B cell (primary cell): ENCODE measurements around the gene ROM1. TPM values are rescaled to one million over a fixed set of nuclear protein-coding genes. Genes with fewer than 3 reads are reported as not detected.
A peak's percentile ranks its signal among the peaks of the same experiment; 100 is the strongest.

Experiments used
- ATAC-seq: fragments of 200-7000 bp; cut with Tn5 transposase; one replicate; pipeline ENCODE4 v1.10.0; 2021; ENCODE audit warnings: low read depth, mild to moderate bottlenecking, moderate number of reproducible peaks, moderate library complexity
- CTCF ChIA-PET: fragments of 350-600 bp; sonication (Branson Sonifier 250); formaldehyde crosslinking; loops from one replicate; lab custom pipeline; 2021; ENCODE audit warnings: antibody characterized with exemption, inconsistent platforms; lab: Charles Lee
- POLR2A ChIA-PET: fragments of 350-600 bp; sonication (Branson Sonifier 250); formaldehyde crosslinking; loops from one replicate; lab custom pipeline; 2021; ENCODE audit warnings: antibody characterized with exemption; lab: Charles Lee
- DNase-seq: peaks from one replicate; pipeline ENCODE4 v3.0.0; 2013
- H2AFZ ChIP-seq: 2 replicates; pipeline ENCODE4 v1.6.1; 2012; ENCODE audit warnings: mild to moderate bottlenecking, low read depth, low read length; ENCODE audit not compliant: insufficient read depth, poor library complexity, severe bottlenecking
- H3K27ac ChIP-seq, 2 donors: 1 replicate in 1 of 2; 2 replicates in 1 of 2; pipeline ENCODE4 v1.5.1; 2012 to 2013; ENCODE audit warnings: low read length in 2 of 2, mild to moderate bottlenecking in 2 of 2, moderate library complexity in 1 of 2
- H3K27me3 ChIP-seq, 4 experiments: fragments of 200-600 bp in 1 of 4; sonication (generic) in 1 of 4; replicated peaks in 1 of 4; 1 replicate in 2 of 4; 2 replicates in 2 of 4; pipeline versions ENCODE4 v1.6.1 to v1.7.0; 2013 to 2016; ENCODE audit warnings: low read length in 3 of 4, mild to moderate bottlenecking in 2 of 4, mixed read lengths in 1 of 4, moderate library complexity in 1 of 4; ENCODE audit not compliant: insufficient read depth in 4 of 4, control insufficient read depth in 3 of 4; ENCODE audit errors: control extremely low read depth in 1 of 4
- H3K36me3 ChIP-seq, 2 experiments: replicated peaks in 1 of 2; 1 replicate in 1 of 2; 2 replicates in 1 of 2; pipeline versions ENCODE4 v1.6.1 to v1.7.1; 2013; ENCODE audit warnings: low read length in 1 of 2; ENCODE audit not compliant: insufficient read depth in 2 of 2, control insufficient read depth in 1 of 2; ENCODE audit errors: control extremely low read depth in 1 of 2, extremely low read depth in 1 of 2
- H3K4me1 ChIP-seq, 2 donors: fragments of 200-600 bp in 1 of 2; sonication (generic) in 1 of 2; 1 replicate in 1 of 2; 2 replicates in 1 of 2; pipeline versions ENCODE4 v1.5.1 to v1.6.1; 2013 to 2017; ENCODE audit warnings: low read length in 2 of 2; ENCODE audit not compliant: control insufficient read depth in 2 of 2, insufficient read depth in 2 of 2
- H3K4me2 ChIP-seq: replicated peaks from 2 replicates; pipeline ENCODE3; 2012; ENCODE audit warnings: mild to moderate bottlenecking, low read depth, low read length; ENCODE audit not compliant: poor library complexity, severe bottlenecking
- H3K4me3 ChIP-seq, 5 experiments: fragments of 200-600 bp in 1 of 5; sonication (generic) in 1 of 5; 1 replicate in 3 of 5; 2 replicates in 2 of 5; pipeline versions ENCODE4 v1.5.1 to v1.7.0; 2011 to 2016; ENCODE audit warnings: low read length in 4 of 5, mild to moderate bottlenecking in 4 of 5, low read depth in 2 of 5, control low read depth in 1 of 5, moderate library complexity in 1 of 5; ENCODE audit not compliant: insufficient read depth in 1 of 5; ENCODE audit errors: control extremely low read depth in 1 of 5, extremely low read depth in 1 of 5
- H3K79me2 ChIP-seq: fragments of 200-600 bp; sonication (generic); one replicate; pipeline ENCODE4 v1.6.0; 2016; ENCODE audit warnings: low read length; ENCODE audit not compliant: control insufficient read depth, insufficient read depth
- H3K9ac ChIP-seq: fragments of 200-600 bp; sonication (generic); 2 replicates; pipeline ENCODE4 v1.6.1; 2017; ENCODE audit warnings: mild to moderate bottlenecking, low read length, moderate library complexity
- H3K9me3 ChIP-seq, 3 donors: one replicate each; pipeline versions ENCODE4 v1.6.1 to v1.7.1; 2013; ENCODE audit warnings: low read length in 2 of 3; ENCODE audit not compliant: control insufficient read depth in 2 of 3, insufficient read depth in 1 of 3; ENCODE audit errors: control extremely low read depth in 1 of 3
- H4K20me1 ChIP-seq: 2 replicates; pipeline ENCODE4 v1.6.0; 2012; ENCODE audit warnings: mild to moderate bottlenecking, low read length; ENCODE audit not compliant: insufficient read depth, control insufficient read depth, poor library complexity, severe bottlenecking
- H3K27ac Mint-ChIP-seq: one replicate; pipeline ENCODE4 v1.8.0; 2021; ENCODE audit warnings: mixed read lengths
- H3K27me3 Mint-ChIP-seq: one replicate; pipeline ENCODE4 v1.8.0; 2021; ENCODE audit warnings: mixed read lengths
- H3K4me1 Mint-ChIP-seq: one replicate; pipeline ENCODE4 v1.8.0; 2021; ENCODE audit warnings: mixed read lengths
- H3K4me3 Mint-ChIP-seq: one replicate; pipeline ENCODE4 v1.8.0; 2021; ENCODE audit warnings: mixed read lengths
- H3K9me3 Mint-ChIP-seq: one replicate; pipeline ENCODE4 v1.8.0; 2022; ENCODE audit warnings: mixed read lengths; ENCODE audit not compliant: insufficient read depth
- EZH2 ChIP-seq: IDR thresholded peaks from 2 replicates; pipeline ENCODE4 v1.6.1; 2012; ENCODE audit warnings: borderline replicate concordance, low read depth, mild to moderate bottlenecking, moderate library complexity, low read length; ENCODE audit not compliant: insufficient read depth, poor library complexity, severe bottlenecking
- WGBS: methylation state at CpG from one replicate; pipeline ENCODE4 v1.1.5; 2013; ENCODE audit warnings: missing lambda C conversion rate; ENCODE audit not compliant: insufficient coverage; 5-methylcytosine and 5-hydroxymethylcytosine counted together
- intact Hi-C: fragments of 100-400 bp; cut with micrococcal nuclease; formaldehyde crosslinking; loops from one replicate; pipeline ENCODE4 v1.10.0; 2022
- polyA plus RNA-seq: library from polyadenylated mRNA; depleted of rRNA; stranded (reverse); fragments of >200 nt; gene quantifications from 2 replicates; pipeline ENCODE4 v1.2.3, GENCODE V29; 2012
- total RNA-seq, 2 donors: library from RNA; stranded (reverse); fragments of 120-200 nt in 1 of 2; gene quantifications; 1 replicate in 1 of 2; 2 replicates in 1 of 2; pipeline versions ENCODE4 v1.2.3 to v1.2.4, GENCODE V29; 2013 to 2022
- TF ChIP-seq, protein P1 (sequence below): fragments of 200-600 bp; IDR thresholded peaks from one replicate; pipeline ENCODE4 v1.8.0; 2022; ENCODE audit warnings: antibody characterized with exemption, mild to moderate bottlenecking

Gene ROM1
- total and polyA plus RNA-seq, 2 donors (not counting 1 experiment from before 2014, with no cell fraction given) = 1.3 to 2.0 TPM

DNA sequence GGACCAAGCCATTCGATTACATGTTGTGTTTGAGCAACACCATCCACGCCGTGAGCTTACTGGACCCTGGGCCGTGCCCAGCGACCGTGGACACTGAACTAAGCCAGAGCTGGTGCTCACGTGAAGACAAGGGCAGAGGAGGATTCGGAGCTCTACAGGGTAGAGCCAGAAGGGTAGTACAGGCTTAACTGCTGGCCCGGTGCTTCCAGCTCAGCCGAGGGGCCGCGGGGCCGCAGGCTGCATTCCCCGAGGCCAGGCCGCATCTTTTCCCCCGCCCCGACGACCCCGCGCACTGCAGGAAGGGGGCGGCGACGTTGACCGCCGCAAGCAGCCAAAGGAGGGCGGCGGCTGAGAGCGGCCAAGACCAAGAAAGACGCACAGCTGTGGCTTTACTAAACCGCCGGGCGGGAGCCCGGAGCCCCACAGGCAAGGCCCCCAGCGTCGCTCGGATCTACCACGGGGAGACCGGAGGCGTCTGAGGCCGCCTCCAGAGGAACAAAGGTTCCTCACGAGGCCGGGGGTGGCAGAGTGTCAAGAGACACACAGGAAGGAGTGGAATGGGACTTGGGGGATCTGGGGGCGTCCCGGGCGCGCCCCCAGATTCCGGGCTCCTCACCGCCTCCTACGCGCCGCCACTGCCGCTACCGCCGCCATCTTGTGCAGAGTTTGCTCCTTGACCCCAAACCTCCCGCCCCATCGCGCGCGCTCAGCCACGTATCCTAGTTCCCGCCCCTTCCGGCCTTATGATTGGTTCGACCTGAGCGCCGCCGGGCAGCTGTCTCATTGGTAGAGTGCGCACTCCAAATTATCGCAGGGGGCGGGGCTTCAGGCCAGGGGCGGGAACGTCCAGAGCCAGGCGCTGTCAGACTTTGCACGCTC lies 33.1 kb downstream of the ROM1 start, which contains the start of gene GANAB:
Gene GANAB, minus strand, starts transcription at position 668 of the 879 bp plus-strand sequence. Its CDS starts 14 bp downstream, at position 654.
- H4K20me1 ChIP-seq = peaks cover 14% of the 10 kb centered on the region
- no peaks in the 10 kb centered on the region for H3K9me3 Mint-ChIP-seq
- peak within 1 kb of the TSS; percentile 95 for H3K27ac Mint-ChIP-seq
- POLR2A ChIA-PET = interaction anchor here (0.5 to 4.7 kb wide), 11 partner anchors 18 to 205 kb away, joined by 3 to 32 read pairs (median 4); partner anchors contain the start of genes C11orf98, CSKMT, LBHD1 and TMEM223
- TF ChIP-seq EZH2 = no peak
- TF ChIP-seq, protein P1, sequence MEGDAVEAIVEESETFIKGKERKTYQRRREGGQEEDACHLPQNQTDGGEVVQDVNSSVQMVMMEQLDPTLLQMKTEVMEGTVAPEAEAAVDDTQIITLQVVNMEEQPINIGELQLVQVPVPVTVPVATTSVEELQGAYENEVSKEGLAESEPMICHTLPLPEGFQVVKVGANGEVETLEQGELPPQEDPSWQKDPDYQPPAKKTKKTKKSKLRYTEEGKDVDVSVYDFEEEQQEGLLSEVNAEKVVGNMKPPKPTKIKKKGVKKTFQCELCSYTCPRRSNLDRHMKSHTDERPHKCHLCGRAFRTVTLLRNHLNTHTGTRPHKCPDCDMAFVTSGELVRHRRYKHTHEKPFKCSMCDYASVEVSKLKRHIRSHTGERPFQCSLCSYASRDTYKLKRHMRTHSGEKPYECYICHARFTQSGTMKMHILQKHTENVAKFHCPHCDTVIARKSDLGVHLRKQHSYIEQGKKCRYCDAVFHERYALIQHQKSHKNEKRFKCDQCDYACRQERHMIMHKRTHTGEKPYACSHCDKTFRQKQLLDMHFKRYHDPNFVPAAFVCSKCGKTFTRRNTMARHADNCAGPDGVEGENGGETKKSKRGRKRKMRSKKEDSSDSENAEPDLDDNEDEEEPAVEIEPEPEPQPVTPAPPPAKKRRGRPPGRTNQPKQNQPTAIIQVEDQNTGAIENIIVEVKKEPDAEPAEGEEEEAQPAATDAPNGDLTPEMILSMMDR = no peak
- peaks cover 26% of the 10 kb centered on the region for H3K4me1 Mint-ChIP-seq
- H3K4me3 ChIP-seq = peak within 1 kb of the TSS; percentile 54 to 98 (median 90)
- H2AFZ ChIP-seq = peak within 1 kb of the TSS; percentile 76
- H3K27ac ChIP-seq = peak within 1 kb of the TSS; percentile 75 to 89
- H3K9me3 ChIP-seq = no peaks in the 10 kb centered on the region
- ATAC-seq (peak; percentile 99), DNase-seq (peak; percentile 97)
- intact Hi-C loops = loop anchor here (1.0 to 2.0 kb wide), 9 partner anchors 19 to 186 kb away; partner anchors contain the start of genes C11orf98, CSKMT, EML3 and MTA2
- H3K9ac ChIP-seq = peak within 1 kb of the TSS; percentile 90
- H3K27me3 ChIP-seq = no peaks in the 10 kb centered on the region
- WGBS = 1% methylated on average over 71 of the region's 73 CpGs
- peaks cover 72% of the 10 kb centered on the region for H3K79me2 ChIP-seq
- CTCF ChIA-PET = interaction anchor here (0.8 to 1.6 kb wide), 6 partner anchors 26 to 140 kb away, joined by 3 to 5 read pairs (median 3); partner anchors contain the start of genes MTA2 and TUT1
- peaks cover 0 to 40% of the 10 kb centered on the region in 2 experiments for H3K36me3 ChIP-seq
- peak within 1 kb of the TSS; percentile 84 for H3K4me2 ChIP-seq
- no peaks in the 10 kb centered on the region for H3K27me3 Mint-ChIP-seq
- peaks cover 14 to 21% of the 10 kb centered on the region in 2 donors for H3K4me1 ChIP-seq
- peak within 1 kb of the TSS; percentile 97 for H3K4me3 Mint-ChIP-seq
